ENCODE results near the gene SART3. TPM values are rescaled to one million over a fixed set of nuclear protein-coding genes. Genes with fewer than 3 reads are reported as not detected.

The SART3 gene
- total RNA-seq, 1 experiment from 2014 or later, result 89.4 TPM

DNA sequence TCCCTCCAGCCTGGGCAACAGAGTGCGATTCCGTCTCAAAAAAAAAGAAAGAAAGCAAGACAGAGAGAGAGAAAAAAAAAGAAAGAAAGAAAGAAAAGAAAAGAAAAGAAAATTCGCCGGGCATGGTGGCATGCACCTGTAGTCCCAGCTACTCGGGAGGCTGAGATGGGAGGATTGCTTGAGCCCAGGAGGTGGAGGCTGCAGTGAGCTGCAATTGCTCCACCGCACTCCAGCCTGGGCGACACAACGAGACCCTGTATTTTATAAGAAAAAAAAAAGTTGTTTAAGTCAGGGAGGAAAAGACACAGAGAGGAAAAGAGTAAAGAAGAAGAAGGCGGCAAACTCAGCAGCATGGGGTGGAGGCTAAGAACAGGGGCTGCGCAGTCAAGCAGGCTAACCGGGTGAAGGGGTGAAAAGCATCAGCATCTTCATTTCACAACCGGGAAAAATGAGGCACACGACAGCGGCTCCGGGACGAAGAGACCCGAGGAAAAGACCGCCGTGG, 46.5 kb downstream of the SART3 start:
- Mint-ChIP-seq H3K27me3 (ENCODE audit: low read depth) (no peaks in the 10 kb centered on the region; the same call in 1 of the 2 replicates), H3K4me1 (peaks cover 18 to 22% of the 10 kb centered on the region in 2 experiments), H3K9me3 (peaks cover 0 to 3% of the 10 kb centered on the region in 2 experiments; a peak in 1 of 5 replicates), H3K4me3 (peak overlapping the region; percentile 86 to 91), H3K36me3 (ENCODE audit: insufficient read depth in 1 of 3, low read depth in 3 of 3) (peaks cover 10 to 23% (median 15%) of the 10 kb centered on the region in 3 experiments; a peak in 6 of 7 replicates), H3K27ac (peak overlapping the region in 1 of 3 experiments; percentile 34; a peak in 1 of 7 replicates)
- no peak overlapping the region for H2BK20ac ChIP-seq (ENCODE audit: low read depth, low read length, poor library complexity, severe bottlenecking)
- H3K27me3 ChIP-seq (ENCODE audit: insufficient read depth, low read length), result no peaks in the 10 kb centered on the region; the same call in 1 of the 2 replicates
- H4K8ac ChIP-seq (replicated peaks; ENCODE audit: insufficient read length, low read depth, low read length), result no peak overlapping the region
- H3K79me1 ChIP-seq (ENCODE audit: insufficient read depth, low read depth, low read length, poor library complexity, severe bottlenecking), result peaks cover 5% of the 10 kb centered on the region
- peak overlapping the region; percentile 74 for H3K18ac ChIP-seq (ENCODE audit: insufficient read length, low read depth, low read length)
- H3K23ac ChIP-seq (ENCODE audit: insufficient read length, low read depth, low read length), result no peak overlapping the region
- H3K9ac ChIP-seq (ENCODE audit: extremely low read depth, insufficient read length, low read length), result peak overlapping the region; percentile 53
- H2BK15ac ChIP-seq (ENCODE audit: low read depth, low read length), result no peak overlapping the region
- H3K27ac ChIP-seq (ENCODE audit: insufficient read length, low read depth, low read length), result no peak overlapping the region
- peak overlapping the region; percentile 59 for H2AFZ ChIP-seq (ENCODE audit: low read length)
- H3K4me2 ChIP-seq (ENCODE audit: insufficient read depth, insufficient read length, low read length), result peak overlapping the region; percentile 70
- H2BK5ac ChIP-seq (ENCODE audit: insufficient read length, low read length), result no peak overlapping the region
- H3K9me3 ChIP-seq (ENCODE audit: control insufficient read depth, low read depth, low read length), result no peaks in the 10 kb centered on the region
- no CpG with 5 or more reads among the region's 19 CpGs for WGBS (ENCODE audit: extremely low coverage, insufficient read length, low lambda C conversion rate)
- no peak overlapping the region for H3K56ac ChIP-seq (ENCODE audit: insufficient read length, low read depth, low read length)
- H2AK5ac ChIP-seq (ENCODE audit: insufficient read length, low read length), result no peak overlapping the region
- H4K91ac ChIP-seq (ENCODE audit: insufficient read length, low read depth, low read length), result no peak overlapping the region
- H3K14ac ChIP-seq (ENCODE audit: insufficient read depth, low read length), result 0 out of 2 replicates have a peak overlapping the region, but pooled peaks have one; percentile 80
- no peak overlapping the region for H3T11ph ChIP-seq (ENCODE audit: low read length)
- peaks cover 6% of the 10 kb centered on the region; the same call in 1 of the 2 replicates for H3K4me1 ChIP-seq (ENCODE audit: insufficient read depth, low read length)
- peaks cover 2% of the 10 kb centered on the region for H4K20me1 ChIP-seq (ENCODE audit: control insufficient read depth, insufficient read depth, insufficient read length)
- no peak for TF ChIP-seq CTCF (conservative IDR thresholded peaks at IDR 0.05)
- peaks cover 6% of the 10 kb centered on the region for H3K23me2 ChIP-seq (ENCODE audit: insufficient read length, low read depth, low read length, poor library complexity, severe bottlenecking)
- no peak overlapping the region for H4K5ac ChIP-seq (ENCODE audit: insufficient read length, low read depth, low read length)
- no peaks in the 10 kb centered on the region for H3K79me2 ChIP-seq (ENCODE audit: insufficient read depth, low read length)
- no peak overlapping the region for H3K4ac ChIP-seq (ENCODE audit: low read depth, low read length)
- no peak overlapping the region for H2BK120ac ChIP-seq (ENCODE audit: low read depth, low read length, poor library complexity, severe bottlenecking)
- no peak for DNase-seq
- H2BK12ac ChIP-seq (ENCODE audit: insufficient read length, low read depth, low read length), result no peak overlapping the region

Data from H9 (cell line).